Hepatocyte (in vitro differentiated cells): Measurements from ENCODE around the gene NRF1. TPM values are rescaled to one million over a fixed set of nuclear protein-coding genes. Genes with fewer than 3 reads are reported as not detected.

Source experiments
- DNase-seq: peaks from one replicate; pipeline ENCODE4 v3.0.0-alpha.2; 2016; ENCODE audit warnings: low spot score
- H2AFZ ChIP-seq: fragments of 200-600 bp; sonication (generic); 2 replicates; pipeline ENCODE4 v1.6.0; 2016; ENCODE audit warnings: antibody characterized with exemption, mild to moderate bottlenecking
- H3K27ac ChIP-seq: fragments of 200-600 bp; sonication (generic); 2 replicates; pipeline ENCODE4 v1.5.1; 2016; ENCODE audit warnings: mild to moderate bottlenecking
- H3K27me3 ChIP-seq: fragments of 200-600 bp; sonication (generic); 2 replicates; pipeline ENCODE4 v1.6.1; 2016
- H3K36me3 ChIP-seq: fragments of 200-600 bp; sonication (generic); replicated peaks from 2 replicates; pipeline ENCODE4 v1.5.1; 2016; ENCODE audit warnings: low read depth; ENCODE audit not compliant: insufficient read depth
- H3K4me1 ChIP-seq: fragments of 200-600 bp; sonication (generic); 2 replicates; pipeline ENCODE4 v1.5.1; 2016; ENCODE audit warnings: mild to moderate bottlenecking, moderate library complexity; ENCODE audit not compliant: insufficient read depth
- H3K4me2 ChIP-seq: fragments of 200-600 bp; sonication (generic); 2 replicates; pipeline ENCODE4 v1.6.0; 2016
- H3K4me3 ChIP-seq: fragments of 200-600 bp; sonication (generic); 2 replicates; pipeline ENCODE4 v1.5.1; 2016; ENCODE audit warnings: mild to moderate bottlenecking
- H3K79me2 ChIP-seq: fragments of 200-600 bp; sonication (generic); 2 replicates; pipeline ENCODE4 v1.6.0; 2017; ENCODE audit warnings: mild to moderate bottlenecking
- H3K9me2 ChIP-seq: fragments of 200-600 bp; sonication (generic); replicated peaks from 2 replicates; pipeline ENCODE4 v1.6.0; 2017; ENCODE audit warnings: mild to moderate bottlenecking; ENCODE audit not compliant: insufficient read depth
- H3K9me3 ChIP-seq: fragments of 200-600 bp; sonication (generic); 2 replicates; pipeline ENCODE4 v1.5.1; 2016; ENCODE audit warnings: low read depth, mild to moderate bottlenecking
- H4K20me1 ChIP-seq: fragments of 200-600 bp; sonication (generic); 2 replicates; pipeline ENCODE4 v1.6.0; 2016; ENCODE audit warnings: mild to moderate bottlenecking; ENCODE audit not compliant: insufficient read depth, poor library complexity, severe bottlenecking
- EZH2 ChIP-seq: fragments of 200-600 bp; sonication (generic); IDR thresholded peaks from 2 replicates; pipeline ENCODE4 v1.6.1; 2016; ENCODE audit warnings: antibody characterized with exemption, mild to moderate bottlenecking, borderline replicate concordance
- EZH2phosphoT487 ChIP-seq: fragments of 200-600 bp; sonication (generic); IDR thresholded peaks from one replicate; pipeline ENCODE4 v1.6.1; 2018; ENCODE audit warnings: antibody characterized with exemption, mild to moderate bottlenecking, low read depth, moderate library complexity; ENCODE audit not compliant: unreplicated experiment, severe bottlenecking
- WGBS: methylation state at CpG from one replicate; pipeline ENCODE4 v1.1.6; 2016; ENCODE audit warnings: low lambda C conversion rate; ENCODE audit errors: missing lambda C conversion rate; 5-methylcytosine and 5-hydroxymethylcytosine counted together
- polyA plus RNA-seq: library from polyadenylated mRNA; unstranded; fragments of >200 nt; fragmentation: Nextera tagmentation; extraction: Ambion mirVana; gene quantifications from 2 replicates; pipeline ENCODE4 v1.2.1, GENCODE V29; 2016
- total RNA-seq: library from RNA; depleted of rRNA; stranded (reverse); fragments of >200 nt; gene quantifications from 2 replicates; pipeline ENCODE4 v1.2.3, GENCODE V29; 2014
- TF ChIP-seq, protein P1 (sequence below): fragments of 200-600 bp; sonication (generic); IDR thresholded peaks from 2 replicates; pipeline ENCODE4 v1.5.1; 2016; ENCODE audit warnings: antibody characterized with exemption, mild to moderate bottlenecking; ENCODE audit not compliant: poor library complexity

The NRF1 gene
- total and polyA plus RNA-seq, 2 experiments from 2014 or later, result 11.2 to 12.0 TPM

DNA sequence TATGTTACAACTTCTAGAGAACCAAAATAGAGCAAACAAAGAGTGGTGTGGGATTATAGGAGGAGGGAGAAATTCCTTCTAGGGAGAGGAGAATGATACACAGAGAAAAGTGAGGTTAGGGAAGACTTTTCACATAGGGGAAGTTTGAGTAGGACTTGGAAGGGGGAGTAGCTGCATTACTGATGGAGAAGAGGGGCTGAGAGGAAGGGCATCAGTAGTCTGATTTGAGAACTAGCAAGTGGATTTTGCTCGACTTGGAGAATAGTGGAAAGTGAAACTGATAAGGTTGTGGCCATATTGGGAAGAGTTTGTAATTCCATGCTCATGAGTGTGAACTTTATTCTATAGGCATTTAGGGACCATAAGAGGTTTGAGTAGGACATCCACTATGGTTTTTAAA, 6.1 kb downstream of the NRF1 start:
- WGBS, result 79% methylated on average over 1 of the region's 1 CpG
- Histone ChIP-seq H3K4me1 (peaks cover 11% of the 10 kb centered on the region), H3K27ac (no peak overlapping the region), H3K4me2 (no peak overlapping the region), H3K9me2 (no peaks in the 10 kb centered on the region), H4K20me1 (peaks cover 55% of the 10 kb centered on the region), H3K79me2 (peaks cover 98% of the 10 kb centered on the region), H2AFZ (no peak overlapping the region), H3K27me3 (no peaks in the 10 kb centered on the region), H3K36me3 (no peaks in the 10 kb centered on the region), H3K9me3 (no peaks in the 10 kb centered on the region), H3K4me3 (no peak overlapping the region)
- TF ChIP-seq, protein P1, sequence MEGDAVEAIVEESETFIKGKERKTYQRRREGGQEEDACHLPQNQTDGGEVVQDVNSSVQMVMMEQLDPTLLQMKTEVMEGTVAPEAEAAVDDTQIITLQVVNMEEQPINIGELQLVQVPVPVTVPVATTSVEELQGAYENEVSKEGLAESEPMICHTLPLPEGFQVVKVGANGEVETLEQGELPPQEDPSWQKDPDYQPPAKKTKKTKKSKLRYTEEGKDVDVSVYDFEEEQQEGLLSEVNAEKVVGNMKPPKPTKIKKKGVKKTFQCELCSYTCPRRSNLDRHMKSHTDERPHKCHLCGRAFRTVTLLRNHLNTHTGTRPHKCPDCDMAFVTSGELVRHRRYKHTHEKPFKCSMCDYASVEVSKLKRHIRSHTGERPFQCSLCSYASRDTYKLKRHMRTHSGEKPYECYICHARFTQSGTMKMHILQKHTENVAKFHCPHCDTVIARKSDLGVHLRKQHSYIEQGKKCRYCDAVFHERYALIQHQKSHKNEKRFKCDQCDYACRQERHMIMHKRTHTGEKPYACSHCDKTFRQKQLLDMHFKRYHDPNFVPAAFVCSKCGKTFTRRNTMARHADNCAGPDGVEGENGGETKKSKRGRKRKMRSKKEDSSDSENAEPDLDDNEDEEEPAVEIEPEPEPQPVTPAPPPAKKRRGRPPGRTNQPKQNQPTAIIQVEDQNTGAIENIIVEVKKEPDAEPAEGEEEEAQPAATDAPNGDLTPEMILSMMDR, result no peak
- no peak for TF ChIP-seq EZH2
- no peak for TF ChIP-seq EZH2phosphoT487
- DNase-seq, result no peak

DNA sequence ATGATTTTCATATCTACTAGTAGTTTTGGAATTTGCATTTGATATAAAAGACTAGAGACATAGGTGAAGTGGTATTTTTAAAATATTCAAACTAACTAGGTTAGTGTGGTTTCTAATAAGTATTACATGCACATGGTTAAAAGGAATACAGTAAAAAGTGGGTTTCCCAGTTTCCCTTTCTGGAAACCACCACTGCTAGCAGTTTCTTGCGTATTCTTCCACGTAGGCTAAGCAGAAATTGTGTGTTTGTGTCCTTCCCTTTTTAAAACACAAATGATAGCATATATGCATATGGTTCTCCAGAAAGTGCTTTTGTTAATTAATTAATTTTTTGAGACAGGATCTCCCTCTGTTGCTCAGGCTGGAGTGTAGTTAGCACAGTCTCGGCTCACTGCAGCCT, 15.4 kb downstream of the NRF1 start:
- 98% methylated on average over 3 of the region's 3 CpGs for WGBS
- H3K4me1 ChIP-seq, result no peaks in the 10 kb centered on the region
- H3K79me2 ChIP-seq, result peaks cover 96% of the 10 kb centered on the region
- no peak overlapping the region for H2AFZ ChIP-seq
- H3K9me2 ChIP-seq, result no peaks in the 10 kb centered on the region
- no peak for DNase-seq
- H3K27me3 ChIP-seq, result no peaks in the 10 kb centered on the region
- no peaks in the 10 kb centered on the region for H3K9me3 ChIP-seq
- TF ChIP-seq EZH2phosphoT487, result no peak
- TF ChIP-seq EZH2, result no peak
- TF ChIP-seq, protein P1, result no peak
- H3K27ac ChIP-seq, result no peak overlapping the region
- no peak overlapping the region for H3K4me2 ChIP-seq
- no peaks in the 10 kb centered on the region for H3K36me3 ChIP-seq
- H3K4me3 ChIP-seq, result no peak overlapping the region
- peaks cover 42% of the 10 kb centered on the region for H4K20me1 ChIP-seq

DNA sequence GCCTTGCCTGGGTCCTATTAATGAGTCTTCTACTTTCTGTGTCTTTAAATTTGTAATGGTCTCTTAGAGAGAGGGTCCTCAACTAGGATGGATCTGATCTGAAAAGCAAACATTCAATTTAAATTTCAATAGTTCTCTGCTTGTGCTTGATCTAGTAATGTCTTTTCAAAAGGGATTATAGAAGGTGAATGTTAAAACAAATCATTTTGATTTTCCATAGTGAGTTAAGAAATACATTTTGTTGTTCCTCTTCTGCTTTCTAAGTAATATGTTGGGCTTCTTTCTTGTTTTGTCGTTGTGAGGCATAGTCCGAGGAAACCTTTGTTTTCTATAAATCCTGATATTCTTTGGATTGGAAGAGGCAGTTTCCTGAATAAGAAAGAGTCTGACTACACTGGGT, 18.8 kb downstream of the NRF1 start:
- Histone ChIP-seq H3K4me2 (no peak overlapping the region), H2AFZ (no peak overlapping the region), H3K27me3 (no peaks in the 10 kb centered on the region), H3K79me2 (peaks cover 90% of the 10 kb centered on the region), H3K9me3 (no peaks in the 10 kb centered on the region), H3K4me1 (no peaks in the 10 kb centered on the region), H3K4me3 (no peak overlapping the region), H4K20me1 (peaks cover 40% of the 10 kb centered on the region), H3K36me3 (no peaks in the 10 kb centered on the region), H3K27ac (no peak overlapping the region), H3K9me2 (no peaks in the 10 kb centered on the region)
- DNase-seq, result no peak
- TF ChIP-seq EZH2phosphoT487 (no peak), EZH2 (no peak)
- TF ChIP-seq, protein P1, result no peak
- WGBS, result 73% methylated on average over 2 of the region's 2 CpGs

DNA sequence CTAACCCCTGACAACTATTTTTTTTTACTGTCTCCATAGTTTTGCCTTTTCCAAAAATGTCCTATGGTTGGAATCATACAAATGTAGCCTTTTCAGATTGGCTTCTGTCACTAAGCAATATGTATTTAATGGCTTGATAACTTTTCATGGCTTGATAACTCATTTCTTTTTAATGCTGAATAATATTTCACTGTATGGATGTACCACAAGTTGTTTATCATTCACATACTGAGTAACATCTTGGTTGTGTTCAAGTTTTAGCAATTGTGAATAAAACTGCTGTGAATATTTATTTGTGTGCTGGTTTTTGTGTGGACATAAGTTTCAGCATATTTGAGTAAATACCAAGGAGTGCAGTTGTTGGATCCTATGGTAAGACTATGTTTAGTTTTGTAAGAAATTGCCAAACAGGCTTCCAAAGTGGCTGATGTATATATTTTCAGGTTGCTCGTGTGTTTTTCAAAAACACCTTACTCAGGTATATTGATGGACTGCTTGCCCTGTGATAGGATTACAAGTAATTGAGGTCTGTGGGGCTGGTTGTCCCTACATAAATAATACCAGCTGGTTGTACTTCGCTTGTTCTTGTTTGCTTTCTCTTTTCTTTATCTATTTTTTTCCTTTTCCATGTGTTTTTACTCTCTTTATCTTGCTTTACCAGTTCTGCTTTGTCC, 23.0 kb downstream of the NRF1 start:
- TF ChIP-seq, protein P1, result no peak
- no peak for TF ChIP-seq EZH2
- TF ChIP-seq EZH2phosphoT487, result no peak
- no peak overlapping the region for H3K4me3 ChIP-seq
- H3K4me2 ChIP-seq, result no peak overlapping the region
- H2AFZ ChIP-seq, result no peak overlapping the region
- peaks cover 25% of the 10 kb centered on the region for H4K20me1 ChIP-seq
- H3K4me1 ChIP-seq, result no peaks in the 10 kb centered on the region
- DNase-seq, result no peak
- H3K27ac ChIP-seq, result no peak overlapping the region
- no peaks in the 10 kb centered on the region for H3K9me3 ChIP-seq
- WGBS, result 69% methylated on average over 2 of the region's 2 CpGs
- H3K27me3 ChIP-seq, result no peaks in the 10 kb centered on the region
- no peaks in the 10 kb centered on the region for H3K36me3 ChIP-seq
- peaks cover 84% of the 10 kb centered on the region for H3K79me2 ChIP-seq
- H3K9me2 ChIP-seq, result no peaks in the 10 kb centered on the region
